ENCODE data around the gene BAZ2B. TPM values are rescaled to one million over a fixed set of nuclear protein-coding genes. Genes with fewer than 3 reads are reported as not detected.

The BAZ2B gene
- total RNA-seq, 4 donors from 2014 or later = 122 to 181 (median 143) TPM

GRCh38 chr2:159592441-159592840 lies 23.9 kb downstream of the BAZ2B start:
- intact Hi-C loops (cut with DNase I) = no loop called here
- H3K4me3 ChIP-seq (replicated peaks in 1 of 3) = no peak overlapping the region
- H3K27ac ChIP-seq = peak overlapping the region in 1 of 3 donors; percentile 10
- no peaks in the 10 kb centered on the region for H3K27me3 ChIP-seq
- H3K4me1 ChIP-seq = peaks cover 7 to 10% of the 10 kb centered on the region in 2 donors
- H3K9me3 ChIP-seq = no peaks in the 10 kb centered on the region
- WGBS, 2 donors = 64 to 85% methylated on average over 4 of the region's 4 CpGs
- H3K36me3 ChIP-seq = no peaks in the 10 kb centered on the region
- TF ChIP-seq POLR2A (IDR thresholded peaks at IDR 0.05) = no peak
- TF ChIP-seq, protein P1, sequence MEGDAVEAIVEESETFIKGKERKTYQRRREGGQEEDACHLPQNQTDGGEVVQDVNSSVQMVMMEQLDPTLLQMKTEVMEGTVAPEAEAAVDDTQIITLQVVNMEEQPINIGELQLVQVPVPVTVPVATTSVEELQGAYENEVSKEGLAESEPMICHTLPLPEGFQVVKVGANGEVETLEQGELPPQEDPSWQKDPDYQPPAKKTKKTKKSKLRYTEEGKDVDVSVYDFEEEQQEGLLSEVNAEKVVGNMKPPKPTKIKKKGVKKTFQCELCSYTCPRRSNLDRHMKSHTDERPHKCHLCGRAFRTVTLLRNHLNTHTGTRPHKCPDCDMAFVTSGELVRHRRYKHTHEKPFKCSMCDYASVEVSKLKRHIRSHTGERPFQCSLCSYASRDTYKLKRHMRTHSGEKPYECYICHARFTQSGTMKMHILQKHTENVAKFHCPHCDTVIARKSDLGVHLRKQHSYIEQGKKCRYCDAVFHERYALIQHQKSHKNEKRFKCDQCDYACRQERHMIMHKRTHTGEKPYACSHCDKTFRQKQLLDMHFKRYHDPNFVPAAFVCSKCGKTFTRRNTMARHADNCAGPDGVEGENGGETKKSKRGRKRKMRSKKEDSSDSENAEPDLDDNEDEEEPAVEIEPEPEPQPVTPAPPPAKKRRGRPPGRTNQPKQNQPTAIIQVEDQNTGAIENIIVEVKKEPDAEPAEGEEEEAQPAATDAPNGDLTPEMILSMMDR (IDR thresholded peaks at IDR 0.05) = no peak
- no peak for DNase-seq

- Histone ChIP-seq H3K4me1 (peaks cover 7 to 10% of the 10 kb centered on the region in 2 donors), H3K27me3 (no peaks in the 10 kb centered on the region), H3K4me3 (replicated peaks in 1 of 3) (no peak overlapping the region), H3K36me3 (no peaks in the 10 kb centered on the region), H3K27ac (no peak overlapping the region), H3K9me3 (no peaks in the 10 kb centered on the region)
- intact Hi-C loops (cut with DNase I) = no loop called here
- DNase-seq = no peak
- no peak for TF ChIP-seq POLR2A (IDR thresholded peaks at IDR 0.05)
- TF ChIP-seq, protein P1 (IDR thresholded peaks at IDR 0.05) = no peak
Observed at GRCh38 chr2:159591221-159591620, 25.1 kb downstream of the BAZ2B start.

DNA sequence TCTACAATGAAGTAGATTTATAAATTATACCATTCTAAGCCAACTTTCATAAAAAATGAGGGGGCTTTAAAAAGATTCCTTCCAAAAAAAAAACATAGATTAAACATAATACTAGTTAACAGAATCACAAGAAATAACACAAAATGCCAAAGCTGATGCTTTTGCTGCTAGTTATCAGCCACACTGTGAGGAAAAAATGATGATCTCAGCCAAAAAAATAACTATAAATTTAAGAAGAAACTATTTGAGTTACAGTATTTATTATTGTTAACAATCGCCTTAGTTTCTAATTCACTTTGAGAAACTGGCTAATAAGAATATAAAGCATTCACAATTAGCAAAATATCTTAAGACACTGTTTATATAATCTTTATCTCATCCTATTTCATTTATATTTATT lies 27.1 kb downstream of the BAZ2B start:
- no peak overlapping the region for H3K4me3 ChIP-seq (replicated peaks in 1 of 3)
- intact Hi-C loops (cut with DNase I) = no loop called here
- H3K9me3 ChIP-seq = no peaks in the 10 kb centered on the region
- no peak for DNase-seq
- H3K27ac ChIP-seq = no peak overlapping the region
- H3K36me3 ChIP-seq = no peaks in the 10 kb centered on the region
- TF ChIP-seq, protein P1 (IDR thresholded peaks at IDR 0.05) = no peak
- TF ChIP-seq POLR2A (IDR thresholded peaks at IDR 0.05) = no peak
- H3K4me1 ChIP-seq = peaks cover 7 to 15% of the 10 kb centered on the region in 2 donors
- WGBS, 2 donors = 96 to 97% methylated on average over 1 of the region's 1 CpG
- no peaks in the 10 kb centered on the region for H3K27me3 ChIP-seq

GRCh38 chr2:159586034-159586433 lies 30.3 kb downstream of the BAZ2B start:
- 83 to 85% methylated on average over 3 of the region's 3 CpGs for WGBS, 2 donors
- TF ChIP-seq POLR2A (IDR thresholded peaks at IDR 0.05) = no peak
- TF ChIP-seq, protein P1 (IDR thresholded peaks at IDR 0.05) = no peak
- Histone ChIP-seq H3K4me3 (replicated peaks in 1 of 3) (no peak overlapping the region), H3K4me1 (peaks cover 2 to 8% of the 10 kb centered on the region in 2 donors), H3K36me3 (no peaks in the 10 kb centered on the region), H3K27ac (no peak overlapping the region), H3K9me3 (no peaks in the 10 kb centered on the region), H3K27me3 (no peaks in the 10 kb centered on the region)
- DNase-seq = no peak
- intact Hi-C loops (cut with DNase I) = no loop called here

GRCh38 chr2:159585622-159586021 lies 30.7 kb downstream of the BAZ2B start:
- H3K27me3 ChIP-seq = no peaks in the 10 kb centered on the region

More at GRCh38 chr2:159585622-159586021, 30.7 kb downstream of the BAZ2B start:
- Histone ChIP-seq H3K27ac (no peak overlapping the region), H3K4me1 (peaks cover 0 to 5% of the 10 kb centered on the region in 2 donors), H3K4me3 (replicated peaks in 1 of 3) (no peak overlapping the region), H3K9me3 (no peaks in the 10 kb centered on the region), H3K36me3 (no peaks in the 10 kb centered on the region)
- intact Hi-C loops (cut with DNase I) = no loop called here
- DNase-seq = no peak
- TF ChIP-seq POLR2A (IDR thresholded peaks at IDR 0.05) = no peak
- TF ChIP-seq, protein P1 (IDR thresholded peaks at IDR 0.05) = no peak

Measured in thyroid gland (tissue), 4 donors.